A549 (cell line): ENCODE measurements around the gene LMOD1.

Experiments
- EP300 ChIP-seq, 2 experiments: fragments of >200 bp; sonication (Bioruptor Twin); formaldehyde crosslinking; IDR thresholded peaks; 2 replicates in 1 of 2; 3 replicates in 1 of 2; pipeline ENCODE4 v1.6.1; 2016 to 2017
- GATA3 ChIP-seq: IDR thresholded peaks from 2 replicates; pipeline ENCODE4 v1.6.1; 2012; ENCODE audit warnings: borderline replicate concordance
- HOXA7 ChIP-seq: fragments of 250-450 bp; sonication (Bioruptor Pico); IDR thresholded peaks from 2 replicates; pipeline ENCODE4 v1.5.0; 2020; ENCODE audit warnings: mild to moderate bottlenecking, moderate library complexity
- JUN ChIP-seq, 2 experiments: fragments of >200 bp; sonication (Bioruptor Twin); formaldehyde crosslinking; IDR thresholded peaks; 2 replicates in 1 of 2; 3 replicates in 1 of 2; pipeline ENCODE4 v1.6.1; 2016 to 2017
- NR3C1 ChIP-seq: fragments of >200 bp; sonication (Bioruptor Twin); formaldehyde crosslinking; IDR thresholded peaks from 3 replicates; pipeline ENCODE4 v1.6.1; 2017
- PHF8 ChIP-seq: fragments of 200-600 bp; sonication (generic); IDR thresholded peaks from 2 replicates; pipeline ENCODE4 v1.6.1; 2016; ENCODE audit warnings: low read depth, mild to moderate bottlenecking, antibody characterized with exemption, moderate library complexity, borderline replicate concordance
- POLR2A ChIP-seq: IDR thresholded peaks from 2 replicates; pipeline ENCODE4 v1.6.1; 2012; ENCODE audit warnings: mild to moderate bottlenecking, low read length
- RAD21 ChIP-seq, 2 experiments: fragments of >200 bp in 1 of 2; sonication (Bioruptor Twin) in 1 of 2; formaldehyde crosslinking in 1 of 2; IDR thresholded peaks in 1 of 2; conservative IDR thresholded peaks in 1 of 2; 2 replicates in 1 of 2; 3 replicates in 1 of 2; pipeline ENCODE4 v1.6.1; 2012 to 2018; ENCODE audit warnings: inconsistent platforms in 1 of 2
- RFX5 ChIP-seq: fragments of 450-650 bp; IDR thresholded peaks from 2 replicates; pipeline ENCODE4 v1.7.1; 2014; ENCODE audit warnings: antibody characterized with exemption, mild to moderate bottlenecking, moderate library complexity
- TP53 ChIP-seq: fragments of 250-450 bp; sonication (Bioruptor Pico); IDR thresholded peaks from 2 replicates; pipeline ENCODE4 v1.5.0; 2021; ENCODE audit warnings: mild to moderate bottlenecking, moderate library complexity
- TF ChIP-seq, protein P1 (sequence below): fragments of >200 bp; sonication (Bioruptor Twin); formaldehyde crosslinking; IDR thresholded peaks from 3 replicates; pipeline ENCODE4 v1.5.1; 2016
- TF ChIP-seq, protein P2 (sequence below): IDR thresholded peaks from 2 replicates; pipeline ENCODE4 v1.6.1; 2012; ENCODE audit warnings: low read depth, borderline replicate concordance

DNA sequence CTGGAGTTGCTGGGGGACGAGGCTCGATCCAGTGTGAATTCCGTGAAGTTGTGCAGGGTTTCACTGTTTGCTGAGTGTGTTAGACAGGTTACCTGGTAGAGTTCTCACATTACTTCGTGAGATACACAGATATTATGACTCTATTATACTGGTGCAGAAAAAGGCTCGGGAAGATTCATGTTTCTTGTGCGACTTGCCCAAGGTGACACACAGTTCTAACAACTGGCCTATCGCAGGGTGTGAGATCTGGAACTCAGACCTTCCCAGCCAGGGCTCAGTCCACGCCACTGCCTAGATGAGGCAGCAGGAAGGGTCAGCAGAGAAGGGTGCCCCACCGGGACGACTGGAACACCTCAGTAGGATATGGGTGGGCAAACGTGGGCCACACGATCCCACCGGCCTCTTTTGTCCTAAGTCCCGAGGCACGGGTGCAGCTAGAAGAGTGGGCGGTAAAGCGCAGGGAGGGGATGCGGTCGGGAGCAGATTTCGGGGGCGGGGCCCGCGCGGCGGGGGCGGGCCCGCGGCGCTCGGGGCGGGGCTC lies 35.8 kb upstream of the LMOD1 start:
- no peak for TF ChIP-seq TP53 (CRISPR knock-in tag)
- no peak for TF ChIP-seq POLR2A
- TF ChIP-seq RFX5 = no peak
- no peak for TF ChIP-seq NR3C1
- no peak for TF ChIP-seq PHF8
- TF ChIP-seq RAD21 (conservative IDR thresholded peaks at IDR 0.05 in 1 of 2, IDR thresholded peaks at IDR 0.05 in 1 of 2) = no peak
- TF ChIP-seq, protein P1, sequence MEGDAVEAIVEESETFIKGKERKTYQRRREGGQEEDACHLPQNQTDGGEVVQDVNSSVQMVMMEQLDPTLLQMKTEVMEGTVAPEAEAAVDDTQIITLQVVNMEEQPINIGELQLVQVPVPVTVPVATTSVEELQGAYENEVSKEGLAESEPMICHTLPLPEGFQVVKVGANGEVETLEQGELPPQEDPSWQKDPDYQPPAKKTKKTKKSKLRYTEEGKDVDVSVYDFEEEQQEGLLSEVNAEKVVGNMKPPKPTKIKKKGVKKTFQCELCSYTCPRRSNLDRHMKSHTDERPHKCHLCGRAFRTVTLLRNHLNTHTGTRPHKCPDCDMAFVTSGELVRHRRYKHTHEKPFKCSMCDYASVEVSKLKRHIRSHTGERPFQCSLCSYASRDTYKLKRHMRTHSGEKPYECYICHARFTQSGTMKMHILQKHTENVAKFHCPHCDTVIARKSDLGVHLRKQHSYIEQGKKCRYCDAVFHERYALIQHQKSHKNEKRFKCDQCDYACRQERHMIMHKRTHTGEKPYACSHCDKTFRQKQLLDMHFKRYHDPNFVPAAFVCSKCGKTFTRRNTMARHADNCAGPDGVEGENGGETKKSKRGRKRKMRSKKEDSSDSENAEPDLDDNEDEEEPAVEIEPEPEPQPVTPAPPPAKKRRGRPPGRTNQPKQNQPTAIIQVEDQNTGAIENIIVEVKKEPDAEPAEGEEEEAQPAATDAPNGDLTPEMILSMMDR = no peak
- TF ChIP-seq HOXA7 (CRISPR knock-in tag) = no peak
- no peak for TF ChIP-seq GATA3
- TF ChIP-seq JUN (IDR thresholded peaks at IDR 0.05) = no peak
- no peak for TF ChIP-seq EP300 (IDR thresholded peaks at IDR 0.05)
- TF ChIP-seq, protein P2, sequence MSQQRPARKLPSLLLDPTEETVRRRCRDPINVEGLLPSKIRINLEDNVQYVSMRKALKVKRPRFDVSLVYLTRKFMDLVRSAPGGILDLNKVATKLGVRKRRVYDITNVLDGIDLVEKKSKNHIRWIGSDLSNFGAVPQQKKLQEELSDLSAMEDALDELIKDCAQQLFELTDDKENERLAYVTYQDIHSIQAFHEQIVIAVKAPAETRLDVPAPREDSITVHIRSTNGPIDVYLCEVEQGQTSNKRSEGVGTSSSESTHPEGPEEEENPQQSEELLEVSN = no peak
